Stromal cell of bone marrow (primary cell): ENCODE data around the gene MRPL44.
"Not testable (repeated sequence)": the region's sequence is repeated elsewhere in the genome, so short reads cannot be mapped to it uniquely, and the experiment has no call there.

Source experiments
- DNase-seq: peaks from one replicate; pipeline ENCODE4 v3.0.0-alpha.2; 2012; ENCODE audit warnings: low read depth

MRPL44 gene

GRCh38 chr2:223936862-223937326 is 20.4 kb upstream of the MRPL44 start:
- DNase-seq = no peak

DNA sequence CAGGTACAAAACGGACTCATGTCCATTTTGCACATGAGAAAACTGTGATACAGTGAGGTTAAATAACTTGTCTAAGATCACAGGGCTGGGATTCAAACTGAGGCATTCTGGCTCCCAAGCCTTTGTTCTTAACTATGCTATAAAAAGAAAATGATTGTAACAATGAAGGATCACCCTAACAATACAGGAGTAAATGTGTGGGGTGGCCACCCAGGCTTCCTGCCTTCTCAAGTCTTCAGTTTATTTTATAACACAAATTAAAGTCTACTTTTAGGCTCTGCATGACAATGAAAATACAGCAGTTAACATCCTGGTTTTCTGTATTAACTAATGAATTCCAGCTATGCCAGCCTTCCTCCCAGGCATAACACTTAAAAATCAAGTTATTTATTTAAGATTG is 19.7 kb upstream of the MRPL44 start:
- no peak for DNase-seq

GRCh38 chr2:223939438-223939837 is 17.8 kb upstream of the MRPL44 start:
- DNase-seq = not testable (repeated sequence)

- no peak for DNase-seq
Observed at GRCh38 chr2:223941579-223942277, 15.5 kb upstream of the MRPL44 start.

GRCh38 chr2:223943135-223943534 is 14.1 kb upstream of the MRPL44 start:
- DNase-seq = no peak

GRCh38 chr2:223943561-223944008 is 13.7 kb upstream of the MRPL44 start:
- DNase-seq = no peak

DNA sequence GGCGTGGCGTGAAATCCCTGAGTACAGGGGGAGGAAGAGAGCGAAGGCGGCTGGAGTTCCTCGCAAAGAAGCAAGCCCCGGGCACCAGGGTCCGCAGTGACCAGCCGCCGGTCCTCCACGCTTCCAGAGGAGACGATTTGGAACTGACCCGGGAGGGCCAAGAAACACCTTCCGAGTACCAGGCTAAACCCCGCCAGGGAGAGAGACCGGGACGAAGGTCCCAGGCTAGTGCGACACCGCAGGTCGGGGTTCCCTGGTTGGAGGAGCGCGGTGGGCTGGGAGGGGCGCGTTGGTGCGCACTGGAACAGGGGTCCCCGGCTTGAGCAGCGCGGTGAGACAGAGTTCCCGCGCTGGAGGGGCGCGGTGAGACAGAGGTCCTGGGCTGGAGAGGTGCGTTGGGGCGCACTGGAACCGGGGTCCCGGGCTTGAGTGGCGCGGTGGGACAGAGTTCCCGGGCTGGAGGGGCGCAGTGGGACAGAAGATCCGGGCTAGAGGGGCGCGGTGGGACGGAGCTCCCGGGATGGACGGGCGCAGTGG is 13.0 kb upstream of the MRPL44 start:
- no peak for DNase-seq

- peak; percentile 81 for DNase-seq
Observed at GRCh38 chr2:223944703-223945531, 12.3 kb upstream of the MRPL44 start, which contains the start of gene WDFY1. Gene WDFY1, minus strand, starts transcription at chr2:223945335. Its CDS starts 51 bp downstream, at chr2:223945284.

DNA sequence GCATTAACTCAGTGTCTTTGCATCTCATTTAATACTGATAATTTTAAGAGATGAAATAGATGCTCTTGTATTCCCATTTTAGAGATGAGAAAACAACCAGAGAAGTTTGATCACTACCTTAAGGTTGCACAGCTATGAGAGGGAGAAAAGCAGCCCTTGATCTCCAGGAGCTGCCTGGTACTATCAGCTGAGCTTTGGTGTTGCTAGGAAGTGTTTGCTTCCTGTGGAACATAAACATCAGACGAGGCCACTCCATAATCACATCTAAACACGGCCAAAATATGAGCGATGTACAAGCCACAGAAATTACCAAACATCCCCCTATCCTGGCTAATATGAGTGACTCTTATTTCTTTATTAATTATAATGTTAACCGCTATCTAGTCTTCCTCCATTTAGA is 11.5 kb upstream of the MRPL44 start:
- no peak for DNase-seq

DNA sequence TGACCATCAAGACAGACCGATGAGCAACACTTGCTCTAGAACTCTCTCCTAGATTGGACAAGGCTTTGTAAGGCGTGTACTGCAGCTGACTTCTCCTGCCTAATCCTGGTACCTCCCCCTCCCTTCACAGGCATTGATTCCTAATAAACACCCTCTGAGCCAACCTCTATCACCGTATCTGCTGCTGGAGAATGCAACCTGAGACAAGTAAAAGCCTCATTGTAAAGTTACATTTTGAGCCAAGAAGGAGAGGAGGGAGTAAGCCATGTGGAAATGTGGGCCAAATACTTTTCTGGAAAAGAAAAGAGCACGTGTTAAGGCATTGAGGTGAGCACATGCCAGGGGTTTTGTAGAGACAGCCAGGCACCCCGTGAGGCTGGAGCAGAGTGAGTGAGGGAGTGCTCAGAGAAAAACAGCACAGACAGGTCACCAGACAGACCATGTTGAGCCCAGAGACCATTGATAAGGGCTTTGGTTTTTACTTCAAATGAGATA is 9.5 kb upstream of the MRPL44 start:
- DNase-seq = no peak

- DNase-seq = no peak
Observed at GRCh38 chr2:223949241-223949840, 7.9 kb upstream of the MRPL44 start.

- no peak for DNase-seq
Observed at GRCh38 chr2:223950448-223951347, 6.6 kb upstream of the MRPL44 start.

GRCh38 chr2:223952280-223952968 is 4.8 kb upstream of the MRPL44 start:
- no peak for DNase-seq

DNA sequence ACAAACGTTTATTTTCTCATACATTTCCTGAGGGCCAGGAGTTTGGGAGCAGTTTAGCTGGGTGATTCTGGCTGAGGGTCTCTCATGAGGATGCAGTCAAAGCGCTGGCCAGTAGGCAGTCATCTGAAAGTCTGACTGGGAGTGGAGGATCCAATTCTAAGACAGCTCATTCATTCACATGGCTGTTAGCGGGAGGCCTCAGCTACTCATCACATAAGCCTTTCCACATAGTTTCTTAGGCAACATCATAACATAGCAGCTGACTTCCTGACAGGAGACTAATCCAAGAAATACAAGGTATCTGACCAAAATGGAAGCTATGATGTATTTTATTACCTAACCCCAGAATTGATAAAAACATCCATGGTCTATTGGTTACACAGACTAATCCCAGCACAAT is 2.9 kb upstream of the MRPL44 start:
- peak; percentile 91 for DNase-seq

DNA sequence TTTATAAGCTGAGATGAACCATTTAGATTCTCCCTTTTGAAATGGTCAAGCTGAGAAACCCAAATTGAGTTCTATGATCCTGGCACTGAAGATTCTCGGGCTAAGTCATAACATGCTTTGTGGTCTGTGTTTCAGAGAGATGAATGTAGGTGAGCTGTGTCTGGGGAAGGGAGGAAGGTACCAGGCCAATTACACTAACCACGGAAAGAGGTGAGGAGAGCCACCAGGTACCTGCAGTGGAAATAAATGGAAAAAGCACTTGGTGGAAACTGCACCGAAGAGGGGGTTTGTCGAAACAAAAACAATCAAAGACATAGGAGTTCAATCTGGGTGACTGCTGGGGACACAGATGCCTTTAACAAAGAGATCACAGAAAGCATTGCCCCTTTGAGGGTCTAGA is 963 bp upstream of the MRPL44 start:
- DNase-seq = no peak

GRCh38 chr2:223959688-223960087 is 2.4 kb downstream of the MRPL44 start:
- no peak for DNase-seq

- peak; percentile 65 for DNase-seq
Observed at GRCh38 chr2:223967981-223968380, 10.7 kb downstream of the MRPL44 start.

DNA sequence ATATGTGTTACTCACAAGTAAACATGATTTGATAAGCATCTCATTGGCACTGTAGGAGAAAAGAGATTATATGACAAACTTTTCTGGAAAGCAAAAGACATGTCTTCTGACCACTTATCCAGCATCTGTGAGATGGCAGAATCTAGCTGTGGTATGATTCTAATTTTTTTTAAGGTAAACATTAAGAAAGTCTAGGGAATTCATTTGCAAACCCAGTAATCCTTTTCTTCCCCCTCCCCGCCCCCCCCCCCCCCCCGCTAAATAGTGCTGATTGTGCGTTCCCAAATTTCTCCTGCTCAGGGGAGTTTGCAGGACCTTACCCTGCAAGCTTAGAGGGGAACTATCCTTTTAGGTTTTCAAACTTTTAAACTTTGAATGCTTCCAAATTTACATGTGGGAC is 12.1 kb downstream of the MRPL44 start:
- no peak for DNase-seq

DNA sequence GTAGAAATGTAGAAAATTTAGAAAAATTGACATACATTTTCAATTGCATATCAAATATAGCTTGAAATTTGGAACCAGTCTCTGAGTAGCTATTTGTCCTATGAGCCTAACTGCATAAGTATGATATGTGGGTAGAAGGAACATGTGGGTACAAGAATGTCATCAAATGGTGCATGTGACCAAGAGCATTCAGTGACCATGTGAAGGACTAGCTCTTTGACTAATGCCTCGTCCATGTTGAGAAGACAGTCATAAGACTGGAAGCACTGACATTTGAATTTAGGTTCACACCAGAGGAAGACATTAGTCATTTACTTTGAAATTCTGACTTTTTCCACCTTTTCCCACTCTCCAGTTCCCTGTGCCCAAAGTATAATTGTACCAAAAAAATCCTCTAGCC is 12.6 kb downstream of the MRPL44 start:
- no peak for DNase-seq

DNA sequence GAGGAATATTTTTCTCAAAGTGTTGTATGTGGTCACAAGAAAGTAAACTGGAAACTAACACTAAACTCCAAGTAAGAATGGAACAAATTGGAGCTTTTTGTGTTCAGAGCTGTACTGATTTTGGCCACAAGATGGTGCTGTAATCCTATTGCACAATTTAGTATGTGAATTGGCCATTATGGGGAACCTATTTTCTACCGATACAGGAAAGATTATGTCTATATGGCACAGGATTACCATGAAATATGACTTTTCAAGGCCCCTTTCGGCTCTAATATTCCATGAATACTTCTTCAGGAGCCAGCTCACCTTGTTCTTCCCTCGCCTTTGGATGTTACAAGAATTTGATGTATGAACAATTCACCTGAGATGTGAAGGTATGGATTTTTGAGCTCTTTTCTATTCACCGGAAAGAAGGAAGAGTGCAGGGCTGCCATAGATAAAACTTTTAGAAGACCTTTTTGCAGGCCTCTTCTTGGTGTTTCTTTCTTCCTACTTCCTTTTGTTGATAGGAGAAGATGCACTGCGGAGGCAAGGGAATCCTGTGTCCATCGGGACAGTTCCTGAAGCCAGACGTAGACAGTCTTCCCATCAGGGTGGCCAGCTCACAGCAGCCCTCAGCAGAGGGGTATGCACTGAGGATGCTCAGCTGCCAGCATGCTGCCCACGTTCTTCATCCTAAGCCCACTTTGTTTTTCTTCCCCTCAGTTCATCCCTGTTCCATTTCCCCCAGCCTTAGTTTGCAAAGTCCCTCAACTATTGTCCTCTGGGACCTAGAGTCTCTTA is 13.3 kb downstream of the MRPL44 start:
- peak; percentile 47 for DNase-seq
